T-helper 1 cell (primary cell): ENCODE data around the gene ARFGAP3.

Experiments used
- DNase-seq, 5 donors: peaks; one replicate each; pipeline ENCODE4 v3.0.0-alpha.2; 2012 to 2020
- total RNA-seq, 4 donors: gene quantifications; one replicate each; lab custom pipeline; 2026; lab: John Stamatoyannopoulos, UW

The ARFGAP3 gene, protein sequence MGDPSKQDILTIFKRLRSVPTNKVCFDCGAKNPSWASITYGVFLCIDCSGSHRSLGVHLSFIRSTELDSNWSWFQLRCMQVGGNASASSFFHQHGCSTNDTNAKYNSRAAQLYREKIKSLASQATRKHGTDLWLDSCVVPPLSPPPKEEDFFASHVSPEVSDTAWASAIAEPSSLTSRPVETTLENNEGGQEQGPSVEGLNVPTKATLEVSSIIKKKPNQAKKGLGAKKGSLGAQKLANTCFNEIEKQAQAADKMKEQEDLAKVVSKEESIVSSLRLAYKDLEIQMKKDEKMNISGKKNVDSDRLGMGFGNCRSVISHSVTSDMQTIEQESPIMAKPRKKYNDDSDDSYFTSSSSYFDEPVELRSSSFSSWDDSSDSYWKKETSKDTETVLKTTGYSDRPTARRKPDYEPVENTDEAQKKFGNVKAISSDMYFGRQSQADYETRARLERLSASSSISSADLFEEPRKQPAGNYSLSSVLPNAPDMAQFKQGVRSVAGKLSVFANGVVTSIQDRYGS
- total RNA-seq = 35.2 to 52.2 (median 40.4) reads per million in 4 donors

DNA sequence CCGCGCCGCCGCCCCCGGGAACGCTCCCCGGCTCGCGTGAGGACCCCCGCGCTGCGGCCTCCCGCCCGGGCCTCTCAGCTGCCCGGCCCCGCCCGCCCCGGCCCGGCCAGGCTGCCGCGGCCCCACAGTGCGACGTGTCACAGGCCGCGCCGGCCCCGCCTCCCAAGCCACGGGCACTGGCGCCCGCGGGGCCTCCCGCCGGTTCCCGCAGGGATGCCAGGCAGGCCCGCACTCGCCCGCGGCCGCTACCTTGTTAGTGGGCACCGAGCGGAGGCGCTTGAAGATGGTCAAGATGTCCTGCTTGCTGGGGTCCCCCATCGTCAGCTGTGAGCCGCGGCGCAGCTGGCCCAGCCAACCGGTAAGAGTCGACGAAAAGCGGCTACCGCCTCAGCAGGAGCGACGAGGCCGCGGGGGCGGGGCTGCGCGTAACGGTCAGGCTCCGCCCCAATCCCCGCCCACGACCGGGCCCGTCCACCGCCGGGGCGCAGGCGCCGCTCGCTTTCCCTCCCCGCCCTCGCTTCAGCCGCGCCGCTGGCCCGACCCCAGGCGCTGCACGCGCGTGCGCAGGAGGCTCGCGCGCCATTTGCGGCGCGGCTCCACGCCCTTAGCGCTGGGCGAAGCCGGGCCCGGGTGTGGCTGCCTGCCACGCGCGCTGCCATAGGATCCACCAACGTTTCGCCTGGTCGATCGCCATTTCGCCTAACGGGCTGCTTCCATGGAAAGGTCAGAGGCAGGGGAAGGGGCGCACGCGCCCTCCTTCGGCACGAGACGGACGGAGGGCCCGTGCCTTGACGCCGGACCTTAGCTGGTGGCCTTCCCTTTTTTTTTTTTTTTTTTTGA is at the start of gene ARFGAP3:
TSS of gene ARFGAP3 (minus strand) at position 409 of the 840 bp plus-strand sequence. CDS start at position 318, 91 bp downstream.
- DNase-seq = peak; percentile 89 to 96 (median 91)

DNA sequence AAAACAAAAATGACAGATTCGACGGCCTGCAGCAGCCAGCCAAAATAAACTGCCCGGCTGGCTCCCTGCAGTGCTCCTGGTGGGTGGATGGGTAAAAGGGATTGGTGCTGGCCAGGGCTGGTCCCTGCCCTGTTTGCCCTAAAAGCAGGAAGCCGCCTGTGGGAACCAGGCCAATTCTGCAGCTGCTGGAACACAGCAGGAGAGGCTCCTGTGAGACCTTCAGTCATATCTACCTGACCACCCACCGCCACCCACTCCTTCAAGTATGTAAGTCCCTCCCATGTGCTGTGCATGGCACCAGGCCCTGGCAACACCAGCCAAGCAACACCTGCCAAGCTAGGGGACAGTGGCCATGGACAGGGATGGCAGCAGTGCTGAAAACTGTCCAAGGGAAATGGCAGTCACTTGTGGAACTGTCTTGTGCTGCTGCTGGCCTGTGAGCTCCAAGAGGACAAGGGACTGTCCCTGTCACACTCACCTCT is 48.7 kb upstream of the ARFGAP3 start:
- DNase-seq = no peak

DNA sequence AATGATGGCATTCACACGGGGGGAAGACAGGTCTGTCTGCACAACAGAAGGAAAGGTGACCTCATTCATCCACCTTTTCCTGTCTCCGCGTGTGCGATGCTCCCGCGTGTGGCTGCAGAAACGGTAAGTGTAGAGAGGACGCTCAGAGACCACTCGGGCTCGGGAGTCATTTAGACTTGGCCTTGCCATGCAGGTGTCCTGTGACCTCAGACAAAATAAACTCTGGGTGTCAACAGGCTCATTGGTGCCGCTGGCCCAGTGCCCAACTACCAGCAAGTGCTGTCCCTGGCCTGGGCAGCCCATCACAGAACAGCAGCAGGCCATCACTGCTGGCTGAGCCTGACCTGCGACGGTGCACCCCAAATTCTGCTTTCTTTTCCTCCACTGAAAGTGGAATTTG is 48.1 kb upstream of the ARFGAP3 start:
- DNase-seq = no peak

DNA sequence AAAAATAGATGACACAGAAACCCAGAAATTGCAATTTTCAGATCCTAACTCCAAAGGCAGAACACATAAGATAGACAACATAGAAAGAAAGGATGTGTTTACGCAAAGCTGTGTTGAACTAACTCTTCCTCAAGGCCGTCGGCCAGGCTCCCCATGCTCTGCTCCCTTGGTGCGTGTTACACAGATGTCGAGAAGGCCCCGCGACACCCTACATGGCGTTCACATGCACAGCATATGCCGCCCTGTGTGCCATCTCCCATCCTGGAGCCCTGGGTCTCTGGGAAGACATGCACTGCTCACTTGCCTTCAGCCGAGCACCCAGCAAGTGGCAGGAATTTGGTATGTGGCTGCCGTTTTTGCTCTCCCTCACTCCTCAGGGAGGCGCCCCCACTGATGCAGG is 47.0 kb upstream of the ARFGAP3 start:
- no peak for DNase-seq

DNA sequence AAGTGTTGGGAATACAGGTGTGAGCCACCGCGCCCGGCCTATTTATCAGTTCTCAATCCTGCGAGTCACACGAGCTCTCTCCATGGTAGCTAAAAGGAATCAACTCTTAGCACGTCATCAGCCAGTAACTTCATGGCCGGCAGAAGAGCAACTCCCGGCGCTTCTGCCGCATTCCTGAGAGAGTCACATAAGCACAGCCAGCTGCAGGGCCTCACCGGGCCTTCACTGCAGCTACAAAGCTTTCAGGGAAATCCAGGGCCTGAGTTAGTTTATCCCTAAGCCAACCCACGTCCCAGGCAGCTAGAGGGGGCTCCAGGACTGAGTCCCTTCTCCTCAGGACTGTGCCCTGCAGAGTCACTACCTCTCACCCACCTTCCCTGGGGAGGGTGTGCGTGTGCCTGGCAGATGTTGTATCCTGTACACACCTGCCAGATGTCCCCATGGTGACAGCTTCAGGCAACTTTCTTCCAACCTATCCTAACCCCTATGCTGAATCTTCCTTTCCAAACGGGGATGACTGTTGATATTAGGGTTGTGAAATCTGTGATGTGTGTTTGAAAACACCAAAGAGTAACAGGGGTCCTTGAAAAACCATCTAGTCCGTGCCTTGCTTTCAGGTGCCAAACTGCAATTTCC is 45.9 kb upstream of the ARFGAP3 start:
- DNase-seq = no peak

DNA sequence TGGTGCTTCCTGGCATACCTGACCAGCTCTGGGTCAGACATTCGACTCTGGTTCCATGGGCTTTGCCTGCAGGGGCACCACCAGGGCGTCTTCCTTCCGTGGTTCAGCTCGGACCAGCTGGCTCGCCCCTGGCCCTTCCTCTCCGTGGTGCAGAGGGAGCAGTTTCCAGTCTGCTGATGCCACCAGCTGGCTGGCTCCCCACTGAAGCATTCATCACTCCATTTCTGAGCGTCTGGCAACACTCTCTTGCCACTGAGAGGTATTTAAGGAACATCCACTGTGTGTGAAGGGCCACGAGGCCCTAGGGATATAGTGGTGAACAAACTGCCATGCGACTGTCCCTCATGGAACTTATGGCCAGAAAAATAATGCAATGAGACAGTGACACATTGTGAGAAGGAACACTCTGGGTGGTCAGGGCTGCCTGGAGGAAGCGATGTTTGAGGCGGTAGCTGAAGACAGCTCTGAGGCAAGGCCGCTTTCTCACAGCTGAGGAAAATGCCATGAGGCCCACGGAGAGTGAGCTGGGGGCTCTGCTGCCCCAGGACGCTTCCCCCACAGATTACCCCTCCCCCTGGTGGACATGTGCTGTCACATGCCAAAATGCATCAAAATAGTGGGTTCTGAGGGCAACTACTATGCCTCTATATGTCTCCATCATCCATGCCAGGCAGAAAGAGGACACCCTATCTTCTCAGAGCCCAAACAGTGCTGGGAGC is 44.9 kb upstream of the ARFGAP3 start:
- DNase-seq = no peak

DNA sequence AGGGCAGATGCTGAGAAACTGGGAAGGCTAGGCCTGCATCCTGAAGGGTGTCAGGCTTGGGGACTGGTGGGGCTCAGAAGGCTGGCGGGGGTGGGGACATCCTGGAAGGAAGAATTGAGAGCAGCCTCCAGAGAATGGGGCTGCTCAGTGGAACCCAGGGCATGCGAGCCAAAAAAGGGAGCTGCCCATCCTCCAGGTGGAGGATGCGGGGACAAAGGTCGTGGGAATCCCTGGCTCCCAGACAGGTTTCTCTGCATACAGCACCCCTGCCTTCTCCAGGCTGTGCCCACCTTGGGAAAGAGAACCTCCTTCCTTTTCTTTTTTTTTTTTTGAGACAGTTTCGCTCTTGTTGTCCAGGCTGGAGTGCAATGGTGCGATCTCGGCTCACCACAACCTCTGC is 40.9 kb upstream of the ARFGAP3 start:
- DNase-seq = no peak

DNA sequence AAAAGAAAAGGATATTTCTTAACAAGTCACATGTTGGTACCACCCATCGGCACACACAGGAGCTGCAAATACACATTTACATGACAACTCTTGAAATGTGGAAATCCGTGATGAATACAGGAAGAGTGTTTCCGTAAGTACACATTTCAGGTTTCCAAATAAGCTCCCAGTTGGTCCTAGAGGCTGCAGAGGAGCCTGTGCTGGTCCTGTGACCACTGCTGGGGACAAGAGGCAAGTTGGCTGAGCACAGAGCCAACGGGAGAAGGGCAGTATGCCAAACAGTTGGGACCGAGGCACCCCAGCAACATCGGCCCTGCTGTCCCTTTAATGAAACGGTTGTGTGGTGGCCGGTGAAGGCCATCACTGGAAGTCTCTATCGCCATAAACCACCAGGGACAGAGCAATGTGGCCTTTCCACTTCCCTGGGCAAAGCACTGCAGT is 38.5 kb upstream of the ARFGAP3 start:
- no peak for DNase-seq

DNA sequence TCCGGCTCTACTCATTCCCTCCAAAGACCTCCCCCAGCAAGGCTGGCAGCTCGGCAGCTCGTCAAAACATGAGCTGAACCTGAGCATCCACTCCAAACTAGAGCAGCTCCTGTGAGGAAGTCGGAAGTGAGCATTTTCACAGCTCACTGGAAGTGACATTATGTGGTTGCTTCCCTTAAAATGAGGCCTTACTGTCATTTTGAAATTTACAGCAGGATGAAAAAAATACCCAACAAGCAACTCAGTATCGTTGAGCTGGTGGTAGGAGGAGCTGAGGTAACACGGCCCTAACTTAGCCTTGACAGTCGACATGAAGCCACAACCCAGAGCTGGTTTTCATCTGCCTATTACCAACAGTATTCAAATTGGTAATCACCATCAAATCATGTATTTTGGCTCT is 38.0 kb upstream of the ARFGAP3 start:
- DNase-seq = peak in 1 of 5 donors; percentile 69

DNA sequence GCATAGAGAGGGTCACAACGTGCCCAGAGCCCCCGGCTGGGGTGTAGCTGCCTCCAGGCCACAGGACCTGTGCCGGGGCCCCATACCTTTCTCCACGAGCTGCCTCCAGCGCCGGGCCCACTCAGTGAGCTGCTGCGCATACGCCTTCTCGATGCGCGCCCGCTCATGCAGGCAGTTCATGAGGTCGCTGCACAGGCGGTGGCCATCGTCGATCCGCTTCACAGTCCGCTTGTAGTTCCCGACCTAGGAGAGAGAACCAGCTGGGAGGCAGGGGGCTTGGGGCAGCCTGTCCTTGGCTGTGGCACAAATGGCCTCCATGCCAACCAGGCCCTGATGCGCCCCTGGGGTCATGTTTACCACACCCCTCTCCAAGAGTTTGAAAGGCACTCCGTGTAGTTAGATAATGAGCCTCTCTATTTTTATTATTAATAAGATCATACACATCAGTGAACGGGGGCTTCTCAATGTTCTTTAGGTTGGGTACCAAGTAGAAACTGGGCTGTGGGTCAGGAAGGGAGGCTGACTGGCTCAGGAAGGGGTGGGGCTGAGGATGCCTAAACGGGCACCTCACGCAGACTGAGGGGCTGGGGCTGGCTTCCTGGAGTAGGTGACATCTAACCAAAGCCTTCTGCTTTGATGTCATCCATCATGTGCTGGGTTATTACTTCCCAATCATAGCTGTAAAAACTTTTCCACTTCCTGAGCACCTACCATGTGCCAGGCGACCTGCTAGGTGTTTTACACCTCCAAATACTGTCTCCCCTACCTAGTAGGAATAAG is 36.5 kb upstream of the ARFGAP3 start:
- peak in 1 of 5 donors; percentile 60 for DNase-seq

DNA sequence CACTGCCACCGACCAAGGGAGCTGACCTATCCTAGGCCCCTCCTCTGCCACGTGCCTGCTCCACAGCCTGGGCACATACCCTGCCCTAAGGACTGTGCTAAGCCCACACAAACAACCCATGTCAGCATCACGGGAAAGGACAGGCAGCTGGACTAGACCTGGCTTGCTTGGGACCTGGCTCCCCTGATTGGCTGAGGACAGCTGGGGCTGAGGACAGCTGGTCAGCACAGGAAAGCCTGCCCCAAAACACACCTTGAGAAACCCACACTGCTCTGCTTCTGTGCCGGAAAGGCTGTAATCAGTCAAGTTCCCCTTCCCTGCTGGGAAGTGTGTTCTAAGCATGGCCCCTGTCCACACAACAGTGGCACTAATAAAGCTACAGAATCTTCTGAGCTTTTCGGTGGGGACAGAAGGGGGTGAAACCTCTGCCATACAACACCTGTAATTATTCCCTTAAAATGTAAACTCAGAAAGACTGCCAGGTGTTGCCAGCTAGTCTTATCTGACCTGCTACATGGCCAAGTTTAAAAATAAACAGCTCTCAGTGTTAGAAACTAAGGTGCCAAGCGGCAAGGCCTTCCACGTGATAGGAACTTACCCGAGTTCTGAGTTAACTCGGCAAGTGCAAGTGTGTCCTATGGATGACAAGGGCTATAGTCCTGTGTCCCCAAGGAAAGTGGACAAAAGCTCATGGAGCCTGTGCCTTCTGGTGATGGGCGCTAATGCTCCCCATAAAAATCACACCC is 35.7 kb upstream of the ARFGAP3 start:
- no peak for DNase-seq

DNA sequence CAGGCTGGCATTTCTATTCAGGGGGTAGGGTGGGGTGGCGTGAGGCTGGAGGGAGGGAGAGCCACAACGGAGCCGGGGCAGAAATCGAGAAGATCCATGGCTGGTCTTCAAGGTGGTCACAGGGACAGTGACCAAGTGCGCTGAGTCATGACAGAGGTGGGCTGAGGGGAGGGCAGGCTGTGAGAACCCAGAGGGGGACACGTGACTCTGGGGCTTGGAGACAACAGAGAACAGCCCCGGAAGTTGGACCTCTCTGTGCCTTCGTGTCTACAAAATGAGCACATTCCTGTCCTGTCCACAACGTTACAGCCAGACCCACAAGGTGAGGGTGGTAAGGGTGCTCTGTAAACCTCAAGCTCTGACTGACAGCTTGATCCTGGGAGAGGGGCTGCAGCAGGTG is 35.1 kb upstream of the ARFGAP3 start:
- no peak for DNase-seq

DNA sequence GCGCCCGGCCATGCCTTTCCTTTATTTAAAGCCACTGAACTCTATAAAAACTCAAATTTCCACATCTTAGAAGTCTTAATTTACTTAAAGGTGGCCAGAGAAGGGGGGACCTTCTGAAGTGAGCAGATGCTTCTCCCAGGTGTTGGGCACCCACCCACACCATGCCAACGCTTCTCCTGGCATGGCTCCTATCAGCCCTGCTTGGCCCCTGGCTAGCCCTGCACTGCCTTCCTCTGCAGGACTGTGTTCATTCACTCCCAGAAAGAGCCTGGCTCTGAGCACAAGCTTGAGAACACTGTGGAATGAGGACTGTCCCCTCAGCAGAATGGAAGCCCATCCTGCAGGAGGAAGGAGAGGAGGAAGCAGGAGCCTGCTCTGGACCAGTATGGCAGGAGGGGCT is 34.6 kb upstream of the ARFGAP3 start:
- no peak for DNase-seq

DNA sequence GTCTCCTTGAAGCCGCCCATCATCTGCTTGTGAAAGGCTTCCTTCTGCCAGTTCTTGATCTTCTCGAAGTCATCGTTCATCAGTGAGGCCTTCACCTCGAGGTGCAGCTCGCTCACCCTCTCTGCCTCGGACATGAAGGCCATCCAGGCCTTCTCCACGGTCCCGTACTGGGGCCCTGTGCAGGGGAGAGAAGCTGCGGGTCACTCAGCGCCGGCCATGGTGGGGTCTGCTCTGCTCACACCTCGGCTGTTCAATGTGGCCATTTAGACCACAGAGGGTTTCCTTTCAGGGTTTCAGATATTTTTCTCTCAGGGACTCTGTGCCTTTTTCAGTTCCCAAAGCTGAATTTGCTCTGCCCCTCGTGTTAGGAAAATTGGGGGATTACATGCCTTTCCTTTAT is 33.9 kb upstream of the ARFGAP3 start:
- DNase-seq = no peak

DNA sequence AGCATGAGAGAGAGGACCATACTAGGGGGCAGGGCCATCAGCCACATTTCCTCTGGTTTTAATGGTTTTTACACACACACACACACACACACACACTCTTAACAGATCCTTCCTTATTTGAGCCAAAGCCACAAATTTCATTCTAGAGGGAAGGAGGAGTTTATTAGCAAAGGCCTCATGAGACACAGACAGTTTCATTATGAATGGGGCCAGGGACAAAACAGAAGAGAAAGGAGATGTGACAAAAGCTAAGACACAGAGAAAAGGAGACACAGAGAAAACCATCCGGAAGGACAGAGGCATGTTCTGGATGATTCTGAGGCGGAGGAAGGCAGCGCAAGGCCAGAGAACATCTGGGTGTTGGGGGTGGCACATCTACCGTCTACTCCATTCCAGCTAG is 32.2 kb upstream of the ARFGAP3 start:
- DNase-seq = peak in 1 of 5 donors; percentile 72

DNA sequence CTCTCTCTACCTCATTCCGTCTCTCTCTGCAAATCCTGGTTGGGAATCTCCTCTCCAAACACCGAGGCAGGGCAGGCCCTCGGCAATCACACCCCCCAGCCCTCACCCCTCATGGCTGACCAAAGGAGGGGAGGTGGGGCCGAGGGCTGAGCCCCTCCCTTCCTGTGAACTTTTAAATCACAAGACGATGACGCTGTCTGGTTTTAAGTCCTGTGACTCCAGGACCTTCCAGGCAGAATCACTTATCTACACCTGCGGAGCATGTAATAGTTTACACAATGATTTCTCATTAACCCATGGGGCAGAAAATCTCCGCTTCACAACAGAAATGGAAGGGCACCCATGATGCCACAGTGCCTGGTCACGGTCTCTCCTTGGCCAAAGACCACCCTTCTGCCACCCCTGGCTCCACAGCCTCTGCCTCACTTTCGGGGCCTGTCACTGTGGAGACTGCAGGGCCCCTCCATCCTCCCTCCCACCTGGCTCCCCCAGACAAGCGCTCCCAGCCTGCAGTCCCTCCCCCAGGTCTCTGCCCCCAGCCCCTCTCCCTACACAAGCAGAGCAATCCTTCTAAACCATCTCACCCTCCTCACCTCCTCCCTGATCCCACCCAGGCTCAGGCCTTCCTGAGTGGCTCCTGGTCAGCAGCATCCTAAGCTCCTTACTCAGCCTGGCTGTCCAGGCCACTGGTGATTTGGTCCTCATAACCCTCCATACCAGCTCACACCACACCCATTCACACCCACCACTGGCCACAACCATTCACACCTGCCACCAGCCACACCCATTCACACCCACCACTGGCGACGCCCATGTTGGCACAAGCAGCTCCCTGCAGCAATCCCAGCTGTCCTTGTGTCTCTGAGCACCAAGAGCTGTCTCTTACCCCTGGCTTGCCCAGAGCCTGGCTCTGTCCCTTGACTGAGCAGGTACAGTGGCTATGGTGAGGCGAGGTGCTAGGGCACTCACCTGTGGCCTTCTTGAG is 30.7 kb upstream of the ARFGAP3 start:
- no peak for DNase-seq

DNA sequence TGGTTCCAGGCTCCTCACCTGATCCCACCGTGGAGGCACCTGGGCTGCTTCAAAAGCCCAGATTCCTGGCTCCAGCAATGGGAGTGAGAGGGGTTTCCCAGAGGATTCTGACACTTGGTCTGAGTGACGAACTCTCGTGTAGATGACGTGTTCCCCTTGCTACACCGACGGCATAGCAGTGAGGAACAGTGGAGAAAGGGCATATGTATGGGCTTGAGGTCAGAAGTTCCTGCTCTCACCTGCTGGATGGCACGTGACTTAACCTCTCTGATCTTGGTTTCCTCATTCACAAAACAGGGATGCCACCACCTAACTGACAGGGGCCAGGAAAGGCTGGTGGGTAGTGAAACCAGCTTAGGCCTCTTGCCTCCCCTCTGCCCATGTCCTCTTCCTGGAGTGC is 30.0 kb upstream of the ARFGAP3 start:
- DNase-seq = no peak

DNA sequence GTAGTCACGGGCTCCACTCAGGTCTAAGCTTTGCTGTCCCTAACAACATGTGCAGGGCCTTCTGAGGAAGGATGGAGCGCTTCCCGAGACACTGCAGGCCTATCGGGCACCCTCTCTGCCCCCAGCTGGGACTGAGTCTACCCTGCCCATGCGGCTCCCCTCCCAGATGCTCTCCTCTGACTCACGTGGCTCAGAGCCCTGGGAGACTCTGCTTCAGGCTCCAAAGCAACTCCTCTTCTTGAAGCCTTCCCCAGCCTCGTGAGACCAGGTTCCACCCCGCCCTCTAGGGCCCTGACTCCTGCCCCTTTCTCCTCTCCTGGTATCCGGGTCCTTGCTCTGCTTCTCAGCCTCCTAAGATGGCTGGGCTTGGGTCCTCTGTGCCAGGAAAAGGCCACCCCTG is 28.4 kb upstream of the ARFGAP3 start:
- DNase-seq = no peak
